Stimulated activated CD4-positive, alpha-beta T cell treated with anti-CD3 and anti-CD28 coated beads, TNF-alpha, amount 100 ng/mL, for 24 hours (primary cell): ENCODE data around the gene CAPZB.

Experiments
- DNase-seq, 3 experiments: peaks; one replicate each; pipeline ENCODE4 v3.0.0-alpha.2; 2020; ENCODE audit warnings: low read depth in 3 of 3

Gene CAPZB

GRCh38 chr1:19468397-19468956 is 16.9 kb downstream of the CAPZB start:
- DNase-seq = peak; percentile 44 to 65 (median 47)

GRCh38 chr1:19467199-19468187 is 17.8 kb downstream of the CAPZB start:
- no peak for DNase-seq

DNA sequence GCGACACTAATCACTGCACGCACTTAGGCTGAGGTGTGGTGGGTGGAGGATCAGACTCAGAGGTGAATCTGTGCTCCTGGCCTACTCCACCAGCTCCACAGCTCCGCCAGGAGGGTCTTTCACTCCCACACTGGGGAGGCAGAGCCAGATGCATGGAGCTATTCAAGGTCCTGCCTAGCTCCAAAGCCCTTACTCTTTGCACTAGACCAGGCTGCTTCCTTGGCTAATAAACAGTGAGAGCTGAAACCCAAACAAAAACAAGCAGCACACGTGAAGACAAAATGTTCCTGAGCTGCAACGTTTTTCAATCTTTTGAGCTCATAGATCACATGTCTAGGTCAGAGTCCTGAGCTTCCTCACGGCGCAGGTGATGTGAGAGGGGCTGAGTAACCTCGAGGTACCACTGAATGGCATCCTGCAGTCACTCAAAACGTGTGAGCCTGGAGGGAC is 19.2 kb downstream of the CAPZB start:
- DNase-seq = no peak

- DNase-seq = no peak
Observed at GRCh38 chr1:19465650-19466049, 19.7 kb downstream of the CAPZB start.

DNA sequence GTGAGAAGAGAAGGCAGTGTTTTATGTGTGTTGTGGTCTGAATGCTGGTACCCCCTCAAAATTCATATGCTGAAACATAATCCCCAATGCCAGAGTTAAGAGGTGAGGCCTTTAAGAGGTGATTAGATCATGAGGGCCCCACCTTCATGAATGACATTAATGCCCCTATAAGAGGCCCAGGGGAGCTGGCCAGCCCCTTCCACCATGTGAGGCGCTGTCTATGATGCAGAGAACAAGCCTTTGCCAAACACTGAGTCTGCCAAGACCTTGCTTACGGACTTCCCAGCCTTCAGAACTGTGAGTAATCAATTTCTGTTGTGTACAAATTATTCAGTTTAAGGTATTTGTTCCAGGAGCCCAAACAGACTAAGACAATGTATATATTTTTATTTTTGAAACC is 20.2 kb downstream of the CAPZB start:
- DNase-seq = no peak

GRCh38 chr1:19464696-19465095 is 20.6 kb downstream of the CAPZB start:
- no peak for DNase-seq

GRCh38 chr1:19463504-19463803 is 21.9 kb downstream of the CAPZB start:
- DNase-seq = no peak

- DNase-seq = no peak
Observed at GRCh38 chr1:19462781-19463503, 22.4 kb downstream of the CAPZB start.

DNA sequence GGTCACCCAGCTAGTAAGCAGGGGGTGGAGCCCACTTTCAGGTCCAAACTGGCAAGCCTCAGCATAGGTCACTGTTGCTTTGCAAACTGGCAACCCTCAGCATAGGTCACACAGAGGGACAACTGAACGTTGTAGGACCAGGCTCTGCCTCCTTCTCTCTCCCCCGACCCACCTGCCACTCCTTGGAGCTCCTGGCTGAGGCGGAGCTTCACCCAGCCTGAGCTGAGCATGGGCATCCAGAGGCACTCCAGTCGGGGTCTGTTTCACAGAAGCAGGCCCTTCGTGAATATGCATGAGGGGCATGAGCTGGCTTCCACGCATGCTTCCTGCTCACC is 24.2 kb downstream of the CAPZB start:
- no peak for DNase-seq

GRCh38 chr1:19460535-19461219 is 24.7 kb downstream of the CAPZB start:
- no peak for DNase-seq

GRCh38 chr1:19458815-19459417 is 26.4 kb downstream of the CAPZB start:
- no peak for DNase-seq

GRCh38 chr1:19457607-19458006 is 27.7 kb downstream of the CAPZB start:
- no peak for DNase-seq

DNA sequence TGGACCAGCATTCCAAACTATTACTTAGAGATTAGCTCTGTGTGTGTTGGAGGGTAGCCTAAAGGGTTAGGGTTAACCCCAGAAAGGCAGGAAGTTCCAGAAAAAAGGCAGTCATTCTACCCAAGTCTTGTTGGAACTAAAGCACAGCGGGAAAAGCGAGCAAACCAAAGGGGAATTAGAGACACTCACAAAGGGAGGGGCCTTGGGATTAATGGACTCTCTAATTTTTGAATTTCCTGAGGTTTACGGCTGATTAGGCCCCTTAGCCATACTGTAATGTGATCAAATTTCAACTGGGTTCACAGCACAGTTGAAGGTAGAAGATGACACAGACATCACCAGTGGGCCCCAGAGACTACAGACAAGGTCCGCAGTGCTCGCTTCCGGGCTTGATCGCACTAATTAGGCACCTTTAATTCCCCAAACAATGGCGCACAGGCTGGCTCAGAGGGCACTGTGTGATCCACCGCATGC is 28.3 kb downstream of the CAPZB start:
- no peak for DNase-seq

DNA sequence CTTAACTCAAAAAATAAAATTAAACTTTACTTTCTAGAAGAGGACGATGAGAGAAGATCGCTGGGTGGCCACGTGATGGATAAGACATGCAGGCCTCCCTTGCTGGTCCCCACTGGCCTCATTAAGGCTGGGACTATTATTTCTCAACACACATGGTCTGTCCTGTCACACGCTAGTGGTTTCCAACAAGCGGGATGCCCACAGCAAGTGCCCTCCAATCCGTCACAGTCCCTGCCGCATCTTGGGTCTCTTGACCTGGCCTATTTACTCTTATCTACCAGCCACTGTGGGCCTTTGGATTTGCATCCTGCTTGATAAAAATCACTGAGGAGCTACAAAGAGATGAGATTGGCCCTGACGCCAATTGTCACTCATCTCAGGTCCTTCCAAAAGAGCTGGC is 30.0 kb downstream of the CAPZB start:
- DNase-seq = no peak

GRCh38 chr1:19454265-19455146 is 30.8 kb downstream of the CAPZB start:
- no peak for DNase-seq

DNA sequence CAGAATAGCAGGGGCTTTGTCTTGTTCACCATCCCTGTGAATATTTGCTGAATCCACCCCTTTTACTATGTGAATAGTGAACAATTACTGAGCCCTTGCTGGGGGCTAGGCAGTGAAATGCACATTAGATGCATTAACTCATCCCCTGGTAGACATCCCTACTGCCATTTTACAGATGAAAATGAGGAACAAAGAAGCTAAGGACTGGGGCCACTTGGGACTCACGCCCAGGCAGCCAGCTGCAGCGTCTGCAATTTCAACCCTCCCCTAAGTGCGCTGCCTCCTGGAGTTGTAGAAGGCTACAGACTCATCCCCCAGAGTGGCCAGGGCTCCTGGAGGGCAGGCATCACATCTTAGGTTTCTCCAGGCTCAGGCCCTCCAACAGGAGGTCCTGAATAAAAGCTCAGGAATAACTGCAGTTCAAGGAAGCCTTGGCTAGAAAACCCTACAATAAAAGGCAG is 31.6 kb downstream of the CAPZB start:
- no peak for DNase-seq

GRCh38 chr1:19452221-19452663 is 33.1 kb downstream of the CAPZB start:
- DNase-seq = no peak

GRCh38 chr1:19450811-19451515 is 34.4 kb downstream of the CAPZB start:
- DNase-seq = no peak

DNA sequence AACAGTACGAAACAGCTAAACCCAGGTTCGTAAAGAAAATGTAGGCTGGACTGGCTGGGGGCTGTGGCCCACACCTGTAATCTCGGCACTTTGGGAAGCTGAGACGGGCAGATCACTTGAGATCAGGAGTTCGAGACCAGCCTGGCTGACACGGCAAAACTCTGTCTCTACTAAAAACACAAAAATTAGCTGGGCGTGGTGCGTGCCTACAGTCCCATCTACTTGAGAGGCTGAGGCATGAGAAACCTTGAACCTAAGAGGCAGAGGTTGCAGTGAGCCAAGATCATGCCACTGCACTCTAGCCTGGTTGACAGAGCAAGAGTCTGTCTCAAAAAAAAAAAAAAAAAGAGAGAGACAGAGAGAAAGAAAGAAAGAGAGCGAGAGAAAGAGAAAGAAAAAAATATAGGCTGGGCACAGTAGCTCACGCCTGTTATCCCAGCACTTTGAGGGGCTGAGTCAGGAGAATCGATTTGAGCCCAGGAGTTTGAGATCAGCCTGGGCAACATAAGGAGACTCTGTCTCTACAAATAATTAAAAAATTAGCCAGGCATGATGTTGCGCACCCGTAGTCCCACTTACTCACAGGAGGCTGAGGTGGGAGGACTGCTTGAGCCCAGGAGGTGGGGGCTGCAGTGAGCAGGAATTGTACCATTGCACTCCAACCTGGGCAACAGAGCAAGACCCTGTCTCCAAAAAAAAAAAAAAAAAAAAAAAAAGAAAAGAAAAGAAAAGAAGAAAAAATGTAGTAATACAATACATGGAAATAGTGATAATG is 35.7 kb downstream of the CAPZB start:
- DNase-seq = no peak
